Measurements from ENCODE around the gene CLEC1B.

DNA sequence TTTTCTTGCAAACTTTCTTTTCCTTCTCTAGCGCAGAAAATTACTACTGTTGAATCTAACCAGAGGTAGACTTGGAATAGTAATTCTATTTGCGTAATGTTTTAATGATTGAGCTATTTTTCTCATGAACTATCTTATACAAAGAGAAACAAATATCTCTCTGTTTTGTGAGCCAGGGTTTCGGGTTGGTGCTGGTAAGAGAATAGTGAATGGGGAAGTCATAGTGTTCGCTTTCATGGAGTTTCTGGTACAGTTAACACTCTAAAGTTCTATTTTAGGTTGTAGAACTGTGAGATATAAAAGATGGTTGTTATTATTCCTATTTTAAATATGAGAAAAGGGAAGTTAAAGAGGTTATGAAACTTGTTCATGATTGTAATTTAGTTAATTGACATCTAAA, 6.6 kb downstream of the CLEC1B start:
- TF ChIP-seq, protein P1, sequence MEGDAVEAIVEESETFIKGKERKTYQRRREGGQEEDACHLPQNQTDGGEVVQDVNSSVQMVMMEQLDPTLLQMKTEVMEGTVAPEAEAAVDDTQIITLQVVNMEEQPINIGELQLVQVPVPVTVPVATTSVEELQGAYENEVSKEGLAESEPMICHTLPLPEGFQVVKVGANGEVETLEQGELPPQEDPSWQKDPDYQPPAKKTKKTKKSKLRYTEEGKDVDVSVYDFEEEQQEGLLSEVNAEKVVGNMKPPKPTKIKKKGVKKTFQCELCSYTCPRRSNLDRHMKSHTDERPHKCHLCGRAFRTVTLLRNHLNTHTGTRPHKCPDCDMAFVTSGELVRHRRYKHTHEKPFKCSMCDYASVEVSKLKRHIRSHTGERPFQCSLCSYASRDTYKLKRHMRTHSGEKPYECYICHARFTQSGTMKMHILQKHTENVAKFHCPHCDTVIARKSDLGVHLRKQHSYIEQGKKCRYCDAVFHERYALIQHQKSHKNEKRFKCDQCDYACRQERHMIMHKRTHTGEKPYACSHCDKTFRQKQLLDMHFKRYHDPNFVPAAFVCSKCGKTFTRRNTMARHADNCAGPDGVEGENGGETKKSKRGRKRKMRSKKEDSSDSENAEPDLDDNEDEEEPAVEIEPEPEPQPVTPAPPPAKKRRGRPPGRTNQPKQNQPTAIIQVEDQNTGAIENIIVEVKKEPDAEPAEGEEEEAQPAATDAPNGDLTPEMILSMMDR (IDR thresholded peaks at IDR 0.05) = no peak
- TF ChIP-seq POLR2A (IDR thresholded peaks at IDR 0.05) = no peak
